Suppressor macrophage (primary cell): ENCODE data around the gene ZCCHC2.

Source experiments
- DNase-seq, 4 experiments: peaks; one replicate each; pipeline ENCODE4 v3.0.0-alpha.2; 2020 to 2022

ZCCHC2 gene

DNA sequence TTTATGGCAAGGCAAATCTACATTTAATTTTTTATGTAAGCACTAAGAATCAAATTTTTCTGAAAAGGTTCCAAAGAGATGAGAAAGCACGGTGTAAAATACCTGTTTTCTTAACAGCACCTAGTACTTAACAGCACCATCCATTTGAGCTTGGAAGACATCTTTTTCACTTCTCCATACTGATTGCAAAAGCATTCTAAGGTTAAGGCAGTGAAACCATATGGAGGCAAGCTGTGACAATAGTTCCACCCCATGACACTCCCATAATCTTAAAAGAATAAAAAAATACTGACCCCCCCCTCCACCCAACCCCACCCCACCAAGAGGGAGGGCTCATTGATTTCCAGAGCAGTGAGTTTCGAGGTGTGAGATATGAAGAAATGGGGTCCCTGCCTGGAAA lies 60.6 kb downstream of the ZCCHC2 start:
- DNase-seq: peak in 3 of 4 experiments; percentile 7 to 51 (median 28)

DNA sequence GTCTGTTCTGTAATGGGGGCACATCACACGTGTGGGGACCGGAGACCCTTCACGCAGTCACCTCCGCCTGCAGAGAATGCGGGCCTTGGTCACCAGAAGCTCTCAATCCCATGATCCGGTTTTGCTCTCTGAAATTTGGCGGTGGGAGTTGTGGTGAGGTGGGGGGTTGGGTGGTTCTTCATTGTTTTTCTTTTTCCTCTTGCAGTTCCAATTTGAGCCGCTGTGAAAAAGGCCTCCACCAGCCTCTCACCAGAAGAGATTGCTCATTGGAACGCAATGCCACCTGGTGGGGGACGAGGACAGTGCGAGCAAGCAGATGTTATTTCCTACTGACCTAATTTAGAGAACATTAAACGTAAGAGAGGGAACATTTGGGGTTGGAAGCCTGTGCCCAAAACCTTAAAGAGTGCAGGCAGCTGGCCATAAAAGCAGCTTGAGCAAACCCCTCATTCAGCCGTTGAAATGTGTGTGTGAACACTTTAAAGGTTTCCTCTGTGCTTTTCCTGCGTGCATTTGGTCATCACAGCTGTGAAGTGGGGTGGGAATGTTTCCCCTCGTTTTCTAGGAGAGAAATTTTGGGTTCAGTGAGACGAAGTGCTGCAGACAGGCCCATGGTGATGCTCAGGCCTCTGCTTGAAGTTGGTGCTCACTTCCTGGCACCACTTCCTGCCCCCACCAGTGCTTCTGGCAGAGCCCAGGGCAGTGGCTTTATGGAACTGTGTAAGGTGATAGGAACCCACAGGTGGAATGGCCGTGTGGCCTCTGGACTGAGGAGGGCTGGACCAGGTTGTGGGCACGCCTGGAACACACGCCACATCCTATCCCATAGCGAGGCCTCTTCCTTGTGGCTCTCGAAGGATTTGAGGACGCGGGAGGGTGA lies 61.7 kb downstream of the ZCCHC2 start:
- peak; percentile 90 to 93 (median 92) for DNase-seq

DNA sequence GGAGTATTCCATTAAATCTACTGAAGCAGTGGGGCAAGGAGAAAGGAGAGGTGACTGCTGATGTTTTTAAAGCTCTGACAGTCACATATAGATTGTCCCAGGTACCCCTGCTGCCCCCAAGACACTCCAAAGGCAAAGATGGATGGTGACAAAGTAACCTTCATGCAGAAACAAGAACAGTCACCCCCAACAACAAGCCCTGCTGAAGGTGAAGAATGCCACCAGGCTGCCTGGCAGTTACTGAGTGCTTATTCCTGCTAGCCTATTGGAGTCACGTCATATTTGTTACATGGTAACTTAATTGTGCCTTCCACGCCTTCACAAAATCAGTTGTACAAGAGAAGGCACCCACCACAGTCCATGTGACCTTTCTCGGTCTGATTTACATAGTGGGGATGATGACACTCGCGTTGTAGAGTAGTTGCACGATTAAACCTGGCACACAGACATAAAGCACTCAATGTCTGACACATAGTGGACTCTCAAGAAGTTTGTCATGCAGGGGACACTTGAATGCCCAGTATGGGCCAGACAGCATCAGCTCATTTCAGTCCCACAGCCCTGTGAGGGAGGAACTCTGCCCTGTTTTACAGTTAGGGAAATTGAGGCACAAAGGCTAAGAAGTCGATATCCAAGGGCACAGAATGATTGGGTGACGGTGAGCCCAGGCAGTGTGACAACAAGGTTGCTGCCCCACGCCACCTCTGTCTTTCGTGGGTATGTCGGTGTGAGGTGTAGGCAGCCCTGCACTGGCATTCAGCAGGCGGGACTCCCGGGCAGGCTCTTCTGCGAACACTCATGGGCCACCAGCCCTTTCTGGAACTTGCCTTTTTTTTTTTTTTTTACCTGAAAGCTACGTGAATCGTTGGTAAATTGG lies 62.7 kb downstream of the ZCCHC2 start:
- no peak for DNase-seq

GRCh38 chr18:62586151-62586774 lies 63.4 kb downstream of the ZCCHC2 start:
- peak; percentile 87 to 93 (median 90) for DNase-seq

- no peak for DNase-seq
Observed at GRCh38 chr18:62586781-62587487, 64.1 kb downstream of the ZCCHC2 start.

- no peak for DNase-seq
Observed at GRCh38 chr18:62587689-62588088, 64.9 kb downstream of the ZCCHC2 start.

- DNase-seq: no peak
Observed at GRCh38 chr18:62588217-62588616, 65.4 kb downstream of the ZCCHC2 start.

GRCh38 chr18:62590799-62591590 lies 68.2 kb downstream of the ZCCHC2 start:
- no peak for DNase-seq

DNA sequence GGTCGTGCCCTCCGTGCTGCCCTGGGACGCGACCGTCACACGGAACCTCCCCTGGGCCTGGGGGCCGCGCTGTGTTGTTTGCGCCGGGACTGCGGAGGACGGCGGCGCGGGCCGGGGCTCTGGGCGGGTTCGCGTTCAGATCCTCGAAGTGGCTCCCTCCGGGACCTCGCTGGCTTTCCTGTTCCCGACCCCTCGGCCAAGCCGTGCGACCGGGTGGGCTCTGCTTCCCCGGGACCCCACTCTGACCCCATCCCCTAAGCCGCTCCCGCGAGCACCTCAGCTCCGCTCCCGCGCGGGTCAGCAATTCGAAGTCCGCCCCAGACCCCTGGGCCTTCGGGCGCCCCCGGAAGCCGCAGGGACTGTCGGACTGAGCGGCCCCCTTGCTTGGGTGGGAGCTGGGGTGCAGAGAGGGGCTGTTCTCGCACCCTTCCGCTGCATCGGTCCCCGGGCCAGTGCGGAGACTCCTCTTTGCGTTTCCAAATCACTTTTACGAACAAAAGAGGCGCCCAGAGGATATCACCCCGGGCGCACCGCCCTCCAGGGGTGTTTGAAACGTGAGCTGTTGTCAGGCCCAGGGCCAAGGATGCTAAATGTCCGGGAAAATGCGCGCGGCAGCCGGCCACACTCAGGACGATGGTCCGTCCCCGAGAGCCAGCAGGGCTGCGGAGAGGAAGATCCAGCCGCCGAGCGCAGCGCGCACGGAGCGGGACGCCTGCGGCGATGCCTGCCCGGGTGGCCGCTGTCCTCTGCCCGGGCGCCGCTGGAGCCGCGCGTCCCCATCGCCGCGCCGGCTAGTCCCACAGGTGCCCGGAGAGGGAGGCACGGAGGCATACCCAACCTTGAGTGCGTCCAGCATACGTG lies 73.5 kb downstream of the ZCCHC2 start:
- DNase-seq: peak in 3 of 4 experiments; percentile 31 to 68 (median 46)

DNA sequence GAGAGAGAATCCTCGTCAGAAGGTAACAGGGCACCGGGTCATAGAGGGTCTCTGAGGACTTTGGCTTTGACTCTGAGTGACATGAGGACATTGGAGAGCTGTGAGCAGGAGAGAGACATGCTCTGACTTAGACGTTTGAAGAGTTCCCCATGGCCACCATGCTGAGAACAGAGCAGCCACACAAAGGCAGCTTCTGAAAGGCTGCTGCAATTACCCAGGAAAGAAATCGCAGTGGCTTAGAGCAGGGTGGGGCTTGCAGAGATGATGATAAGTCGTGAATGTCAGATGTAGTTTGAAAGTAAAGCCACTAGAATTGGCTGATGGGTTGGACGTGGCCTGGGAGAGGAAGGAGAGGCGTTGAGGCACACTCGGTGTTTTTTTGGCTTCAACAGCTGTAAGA lies 79.0 kb downstream of the ZCCHC2 start:
- no peak for DNase-seq

DNA sequence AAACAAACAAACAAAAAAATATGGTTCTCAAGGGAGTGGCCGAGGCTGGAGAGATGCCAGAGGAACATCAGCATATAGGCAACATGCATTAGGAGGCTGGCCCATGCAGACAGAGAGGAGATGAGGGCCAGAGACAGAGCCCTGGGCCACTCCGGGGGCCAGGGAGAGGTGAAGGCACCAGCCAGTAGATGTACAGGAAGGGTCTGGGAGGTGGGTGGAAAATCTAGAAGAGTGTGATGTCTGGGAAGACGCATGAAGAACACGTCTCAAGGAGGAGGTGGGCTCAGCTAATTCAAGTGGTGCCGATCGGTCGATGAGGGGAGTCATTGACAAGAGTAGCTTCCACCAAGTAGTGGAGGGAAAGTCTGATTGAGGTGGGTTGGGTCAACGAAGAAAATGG lies 79.9 kb downstream of the ZCCHC2 start:
- DNase-seq: no peak

DNA sequence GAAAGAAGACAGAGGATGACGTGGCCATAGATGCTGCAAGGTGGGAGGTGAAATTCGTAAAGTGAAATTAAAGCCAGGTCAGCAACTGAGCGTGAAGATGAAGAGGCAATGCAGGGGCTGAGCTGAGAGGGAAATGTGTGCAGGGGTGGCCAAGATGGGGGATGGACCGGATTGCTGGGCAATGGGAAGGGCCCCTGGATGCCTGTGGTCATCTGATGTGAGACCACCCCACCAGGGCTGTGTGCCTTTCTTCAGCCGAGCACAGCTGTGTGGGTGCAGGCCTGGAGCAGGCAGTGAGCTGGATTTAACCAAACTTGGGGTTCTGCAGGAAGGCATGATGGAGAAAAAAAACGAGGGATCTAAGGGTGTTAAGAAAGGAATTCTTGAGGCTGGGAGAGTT lies 80.4 kb downstream of the ZCCHC2 start:
- DNase-seq: no peak

DNA sequence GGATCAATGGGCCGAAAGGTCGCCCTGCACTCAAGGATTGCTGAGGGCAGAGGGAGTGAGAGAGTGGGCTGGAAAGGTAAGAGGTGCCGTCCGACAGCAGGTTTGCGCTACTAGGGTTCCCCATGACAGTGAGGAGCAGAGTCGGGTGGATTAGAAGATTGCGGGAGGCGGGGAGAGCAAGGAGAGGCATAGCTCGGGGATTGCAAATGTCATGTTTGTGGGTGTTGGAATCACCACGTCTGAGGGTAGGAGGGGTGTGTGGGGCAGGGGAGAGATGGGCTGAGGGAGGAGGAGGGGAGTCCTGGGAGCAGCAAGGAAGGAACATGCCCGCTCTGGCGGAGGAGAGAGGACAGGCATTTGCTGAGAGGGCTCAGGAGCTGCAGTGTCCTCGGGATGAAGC lies 81.2 kb downstream of the ZCCHC2 start:
- no peak for DNase-seq

DNA sequence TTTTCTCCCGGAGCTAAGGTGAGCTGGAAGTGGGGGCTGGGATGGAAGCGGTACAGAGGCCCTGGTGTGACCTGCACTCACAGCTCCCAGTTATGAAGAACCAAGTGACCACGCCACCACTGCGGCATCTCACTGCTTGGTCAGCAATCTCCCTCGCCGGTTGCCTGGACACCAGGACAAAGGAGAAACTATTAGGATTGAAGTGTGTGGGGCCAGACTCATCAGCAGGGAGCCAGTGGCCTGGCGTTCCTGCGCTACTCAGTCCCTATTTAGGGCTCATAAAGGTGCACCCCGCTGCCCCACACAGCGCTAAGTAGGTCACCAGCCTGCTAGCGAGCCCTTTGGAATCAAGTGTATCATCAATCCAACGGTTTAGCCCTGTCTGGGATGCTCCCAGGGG lies 82.9 kb downstream of the ZCCHC2 start:
- no peak for DNase-seq

GRCh38 chr18:62606106-62606505 lies 83.3 kb downstream of the ZCCHC2 start:
- DNase-seq: no peak

DNA sequence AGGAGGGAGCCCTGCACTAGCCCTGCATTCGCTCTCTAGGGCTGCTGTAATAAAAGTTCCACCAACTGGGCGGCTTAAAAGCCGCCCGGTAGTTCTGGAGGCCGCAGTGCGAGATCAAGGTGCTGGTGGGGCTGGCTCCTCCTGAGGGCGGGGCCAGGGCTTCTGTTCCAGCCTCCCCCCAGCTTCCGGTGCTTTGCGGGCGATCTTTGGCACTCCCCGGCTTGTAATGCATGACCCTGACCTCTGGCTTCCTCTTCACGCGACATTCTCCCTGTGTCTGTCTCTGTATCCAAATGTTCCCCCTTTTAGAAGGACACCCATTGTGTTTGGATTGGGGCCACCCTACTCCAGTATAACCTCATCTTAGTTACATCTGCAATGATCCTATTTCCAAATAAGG lies 84.5 kb downstream of the ZCCHC2 start:
- no peak for DNase-seq

DNA sequence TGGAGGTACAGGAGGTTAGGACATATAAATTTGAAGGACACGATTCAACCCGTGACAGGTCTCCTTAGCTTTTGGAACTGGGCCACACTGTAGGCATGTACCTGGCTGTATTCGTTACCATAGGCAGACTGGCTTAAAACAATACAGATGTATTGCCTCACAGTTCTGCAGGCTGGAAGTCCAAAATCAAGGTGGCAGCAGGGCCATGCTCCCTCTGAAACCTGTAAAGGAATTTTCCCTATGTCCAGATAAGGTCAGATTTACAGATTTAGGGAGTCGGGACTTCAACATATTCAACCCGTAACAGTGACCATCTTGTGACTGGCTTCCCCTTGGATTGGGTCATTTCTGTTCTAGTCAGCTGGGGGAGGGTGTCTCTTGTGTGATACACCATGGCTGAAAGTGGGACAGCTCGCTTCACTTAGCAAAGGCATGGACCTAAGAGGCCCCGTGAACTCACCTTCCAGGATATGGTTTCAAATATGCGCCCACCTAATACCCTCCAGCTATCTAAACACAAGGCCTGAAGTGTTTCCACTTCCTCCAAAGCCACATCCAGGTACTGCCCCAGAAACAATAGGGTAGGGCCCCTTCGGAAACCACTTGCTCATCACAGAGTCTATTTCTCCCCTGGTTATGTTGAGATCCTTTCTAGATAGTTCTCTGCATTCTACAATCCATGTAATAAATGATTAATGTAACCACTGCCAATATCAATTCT lies 85.0 kb downstream of the ZCCHC2 start:
- DNase-seq: no peak

- DNase-seq: no peak
Observed at GRCh38 chr18:62609764-62610163, 86.9 kb downstream of the ZCCHC2 start.

GRCh38 chr18:62610351-62610700 lies 87.5 kb downstream of the ZCCHC2 start:
- DNase-seq: peak; percentile 52 to 82 (median 70)
